HCT116 (cell line): ENCODE data around the gene STX1B. TPM values are rescaled to one million over a fixed set of nuclear protein-coding genes. Genes with fewer than 3 reads are reported as not detected.

Experiments
- ATAC-seq: fragments of 200-7000 bp; cut with Tn5 transposase; 2 replicates; pipeline ENCODE4 v1.9.1; 2020; ENCODE audit warnings: mild to moderate bottlenecking, moderate library complexity
- BruUV-seq: library from RNA; stranded (reverse); fragments of 400-500 nt; replicated peaks from 2 replicates; lab custom pipeline; 2021; lab: Mats Ljungman, UMichigan
- CTCF ChIA-PET: fragments of 300-600 bp; sonication (Branson Sonifier 250); formaldehyde crosslinking; loops from one replicate; lab custom pipeline; 2021; ENCODE audit warnings: antibody characterized with exemption; lab: Charles Lee
- POLR2A ChIA-PET: fragments of 300-600, 350-600 bp; sonication (Branson Sonifier 250); formaldehyde crosslinking; loops from one replicate; lab custom pipeline; 2021; ENCODE audit warnings: antibody characterized with exemption; lab: Charles Lee
- RAD21 ChIA-PET, 2 experiments: fragments of 300-600 bp; sonication (Branson Sonifier 250); formaldehyde crosslinking; loops; one replicate each; lab custom pipeline; 2023; ENCODE audit warnings: low total read pairs in 2 of 2; ENCODE audit not compliant: uncharacterized antibody in 2 of 2, unreplicated experiment in 2 of 2, low non-redundant PET in 1 of 2; lab: Charles Lee
- DNase-seq: peaks from one replicate; pipeline ENCODE4 v3.0.0-alpha.2; 2010; ENCODE audit warnings: low read depth, low spot score
- H2AFZ ChIP-seq: fragments of 200-600 bp; shearing (Covaris generic), sonication (generic); 2 replicates; pipeline ENCODE4 v1.6.1; 2017; ENCODE audit warnings: low read depth, mixed run types, mixed read lengths, antibody characterized with exemption, low read length; ENCODE audit not compliant: poor library complexity, severe bottlenecking
- H3K27ac ChIP-seq: 2 replicates; pipeline ENCODE4 v1.5.1; 2012; ENCODE audit warnings: low read depth, low read length
- H3K27me3 ChIP-seq: fragments of 200-600 bp; sonication (generic); 2 replicates; pipeline ENCODE4 v1.6.1; 2016; ENCODE audit warnings: mixed run types, low read length, mixed read lengths; ENCODE audit not compliant: insufficient read depth
- H3K36me3 ChIP-seq, 2 experiments: fragments of 200-500 bp in 1 of 2; fragments of 200-600 bp in 1 of 2; sonication (Bioruptor generic) in 1 of 2; sonication (generic) in 1 of 2; 2 replicates each; pipeline versions ENCODE4 v1.5.1 to v1.6.1; 2014 to 2016; ENCODE audit warnings: low read length in 2 of 2, inconsistent platforms in 1 of 2, mixed read lengths in 1 of 2, mixed run types in 1 of 2; ENCODE audit not compliant: insufficient read depth in 2 of 2, control insufficient read depth in 1 of 2
- H3K4me1 ChIP-seq, 2 experiments: fragments of 200-600 bp in 1 of 2; sonication (generic) in 1 of 2; 2 replicates each; pipeline versions ENCODE4 v1.5.1 to v1.6.1; 2012 to 2017; ENCODE audit warnings: low read length in 2 of 2, inconsistent platforms in 1 of 2, mild to moderate bottlenecking in 1 of 2, mixed read lengths in 1 of 2, mixed run types in 1 of 2, moderate library complexity in 1 of 2; ENCODE audit not compliant: insufficient read depth in 2 of 2, control insufficient read depth in 1 of 2
- H3K4me2 ChIP-seq: fragments of 200-600 bp; sonication (generic); 2 replicates; pipeline ENCODE4 v1.6.1; 2017; ENCODE audit warnings: mixed run types, low read length, mixed read lengths
- H3K4me3 ChIP-seq, 2 experiments: fragments of 200-600 bp in 1 of 2; sonication (generic) in 1 of 2; replicated peaks in 1 of 2; 2 replicates each; pipeline ENCODE4 v1.5.1; 2011 to 2016; ENCODE audit warnings: low read length in 2 of 2, control low read depth in 1 of 2, low read depth in 1 of 2, mild to moderate bottlenecking in 1 of 2, mixed read lengths in 1 of 2, mixed run types in 1 of 2
- H3K79me2 ChIP-seq: fragments of 200-600 bp; sonication (generic); 2 replicates; pipeline ENCODE4 v1.6.1; 2017; ENCODE audit warnings: mild to moderate bottlenecking, mixed run types, low read length, moderate library complexity, mixed read lengths; ENCODE audit not compliant: insufficient read depth
- H3K9ac ChIP-seq: fragments of 200-600 bp; sonication (generic); 2 replicates; pipeline ENCODE4 v1.6.1; 2016; ENCODE audit warnings: low read length, mixed read lengths
- H3K9me2 ChIP-seq: fragments of 200-600 bp; sonication (generic), shearing (Covaris generic); 2 replicates; pipeline ENCODE4 v1.6.1; 2017; ENCODE audit warnings: mixed run types, mild to moderate bottlenecking, moderate library complexity; ENCODE audit not compliant: insufficient read depth
- H3K9me3 ChIP-seq, 2 experiments: fragments of 200-500 bp in 1 of 2; fragments of 200-600 bp in 1 of 2; sonication (Bioruptor generic) in 1 of 2; sonication (generic) in 1 of 2; 2 replicates each; pipeline ENCODE4 v1.6.1; 2014 to 2017; ENCODE audit warnings: low read length in 2 of 2, mixed read lengths in 2 of 2, inconsistent platforms in 1 of 2, low read depth in 1 of 2, mild to moderate bottlenecking in 1 of 2, mixed run types in 1 of 2, moderate library complexity in 1 of 2; ENCODE audit not compliant: control insufficient read depth in 1 of 2, insufficient read depth in 1 of 2
- H4K20me1 ChIP-seq: fragments of 200-600 bp; sonication (generic), shearing (Covaris generic); 2 replicates; pipeline ENCODE4 v1.6.1; 2017; ENCODE audit warnings: mixed run types, mild to moderate bottlenecking, moderate library complexity; ENCODE audit not compliant: insufficient read depth
- EGR1 ChIP-seq: IDR thresholded peaks from 2 replicates; pipeline ENCODE4 v1.6.1; 2012; ENCODE audit warnings: low read depth
- EZH2phosphoT487 ChIP-seq: fragments of 200-600 bp; IDR thresholded peaks from 2 replicates; pipeline ENCODE4 v1.6.1; 2018; ENCODE audit warnings: antibody characterized with exemption, borderline replicate concordance
- SIN3A ChIP-seq: IDR thresholded peaks from 2 replicates; pipeline ENCODE4 v1.6.1; 2012; ENCODE audit warnings: low read depth
- SRF ChIP-seq: IDR thresholded peaks from 2 replicates; pipeline ENCODE4 v1.6.1; 2012; ENCODE audit warnings: low read depth
- YY1 ChIP-seq: IDR thresholded peaks from 2 replicates; pipeline ENCODE4 v1.6.1; 2011; ENCODE audit warnings: low read length, low read depth, moderate library complexity, mild to moderate bottlenecking; ENCODE audit not compliant: insufficient replicate concordance; ENCODE audit errors: extremely low read depth
- intact Hi-C: fragments of 100-400 bp; cut with micrococcal nuclease; formaldehyde crosslinking; loops from 2 replicates; pipeline ENCODE4 v1.10.0; 2022
- total RNA-seq: library from RNA; stranded (reverse); gene quantifications from one replicate; pipeline ENCODE4 v1.2.1, GENCODE V29; 2021; ENCODE audit not compliant: unreplicated experiment
- TF ChIP-seq, protein P1 (sequence below): IDR thresholded peaks from 2 replicates; pipeline ENCODE4 v1.6.1; 2012; ENCODE audit warnings: low read depth
- TF ChIP-seq, protein P2 (sequence below): IDR thresholded peaks from 2 replicates; pipeline ENCODE4 v1.6.1; 2011; ENCODE audit warnings: mild to moderate bottlenecking, low read length, moderate library complexity; ENCODE audit not compliant: insufficient replicate concordance; ENCODE audit errors: extremely low read depth
- TF ChIP-seq, protein P3 (sequence below), 3 experiments: fragments of 200-600 bp in 1 of 3; sonication (generic) in 1 of 3; IDR thresholded peaks in 2 of 3; conservative IDR thresholded peaks in 1 of 3; 2 replicates each; pipeline ENCODE4 v1.5.1; 2012 to 2017; ENCODE audit warnings: low read depth in 2 of 3, low read length in 2 of 3, antibody characterized with exemption in 1 of 3, borderline replicate concordance in 1 of 3, control low read depth in 1 of 3, mild to moderate bottlenecking in 1 of 3, mixed read lengths in 1 of 3, mixed run types in 1 of 3, moderate library complexity in 1 of 3; ENCODE audit not compliant: insufficient read depth in 1 of 3

STX1B gene
- total RNA-seq, 1 experiment from 2014 or later, result 1.6 TPM

DNA sequence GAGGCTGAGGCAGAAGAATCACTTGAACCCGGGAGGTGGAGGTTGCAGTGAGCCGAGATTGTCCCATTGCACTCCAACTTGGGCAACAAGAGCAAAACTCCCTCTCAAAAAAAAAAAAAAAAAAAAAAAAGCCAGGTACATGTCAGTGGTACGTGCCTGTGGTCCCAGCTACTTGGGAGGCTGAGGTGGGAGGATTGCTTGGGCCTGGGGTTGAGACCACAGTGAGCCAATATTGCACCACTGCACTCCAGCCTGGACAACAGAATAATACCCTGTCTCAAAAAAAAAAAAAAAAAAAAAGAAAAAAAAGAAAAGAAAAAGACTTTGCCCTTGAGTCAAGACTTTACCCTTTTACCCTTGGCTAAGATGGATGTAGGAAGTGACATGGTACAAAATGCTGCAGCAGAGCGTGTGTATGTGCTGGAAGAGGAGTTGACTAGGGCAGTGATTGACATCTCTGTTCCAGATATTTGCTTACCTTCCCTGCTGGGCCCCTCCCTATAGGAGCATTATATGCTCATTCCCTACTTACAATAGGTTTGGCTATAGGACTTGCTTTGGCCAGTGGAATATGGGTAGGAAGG is 33.6 kb upstream of the STX1B start:
- no peak for ATAC-seq
- intact Hi-C loops, result no loop called here
- Histone ChIP-seq H3K4me1 (peaks cover 0 to 7% of the 10 kb centered on the region in 2 experiments; a peak in 1 of 4 replicates), H3K27ac (no peak overlapping the region), H3K4me2 (no peak overlapping the region), H2AFZ (no peak overlapping the region), H4K20me1 (no peaks in the 10 kb centered on the region), H3K9ac (no peak overlapping the region), H3K79me2 (no peaks in the 10 kb centered on the region), H3K36me3 (no peaks in the 10 kb centered on the region; a peak in 1 of 4 replicates), H3K9me3 (no peaks in the 10 kb centered on the region), H3K9me2 (no peaks in the 10 kb centered on the region), H3K27me3 (no peaks in the 10 kb centered on the region), H3K4me3 (no peak overlapping the region)
- ChIA-PET RAD21 (no interaction called here), CTCF (no interaction called here), POLR2A (no interaction called here)
- BruUV-seq, result no TSS peak
- DNase-seq, result no peak
- no peak for TF ChIP-seq YY1
- TF ChIP-seq EGR1, result no peak
- TF ChIP-seq EZH2phosphoT487, result no peak
- TF ChIP-seq, protein P1, sequence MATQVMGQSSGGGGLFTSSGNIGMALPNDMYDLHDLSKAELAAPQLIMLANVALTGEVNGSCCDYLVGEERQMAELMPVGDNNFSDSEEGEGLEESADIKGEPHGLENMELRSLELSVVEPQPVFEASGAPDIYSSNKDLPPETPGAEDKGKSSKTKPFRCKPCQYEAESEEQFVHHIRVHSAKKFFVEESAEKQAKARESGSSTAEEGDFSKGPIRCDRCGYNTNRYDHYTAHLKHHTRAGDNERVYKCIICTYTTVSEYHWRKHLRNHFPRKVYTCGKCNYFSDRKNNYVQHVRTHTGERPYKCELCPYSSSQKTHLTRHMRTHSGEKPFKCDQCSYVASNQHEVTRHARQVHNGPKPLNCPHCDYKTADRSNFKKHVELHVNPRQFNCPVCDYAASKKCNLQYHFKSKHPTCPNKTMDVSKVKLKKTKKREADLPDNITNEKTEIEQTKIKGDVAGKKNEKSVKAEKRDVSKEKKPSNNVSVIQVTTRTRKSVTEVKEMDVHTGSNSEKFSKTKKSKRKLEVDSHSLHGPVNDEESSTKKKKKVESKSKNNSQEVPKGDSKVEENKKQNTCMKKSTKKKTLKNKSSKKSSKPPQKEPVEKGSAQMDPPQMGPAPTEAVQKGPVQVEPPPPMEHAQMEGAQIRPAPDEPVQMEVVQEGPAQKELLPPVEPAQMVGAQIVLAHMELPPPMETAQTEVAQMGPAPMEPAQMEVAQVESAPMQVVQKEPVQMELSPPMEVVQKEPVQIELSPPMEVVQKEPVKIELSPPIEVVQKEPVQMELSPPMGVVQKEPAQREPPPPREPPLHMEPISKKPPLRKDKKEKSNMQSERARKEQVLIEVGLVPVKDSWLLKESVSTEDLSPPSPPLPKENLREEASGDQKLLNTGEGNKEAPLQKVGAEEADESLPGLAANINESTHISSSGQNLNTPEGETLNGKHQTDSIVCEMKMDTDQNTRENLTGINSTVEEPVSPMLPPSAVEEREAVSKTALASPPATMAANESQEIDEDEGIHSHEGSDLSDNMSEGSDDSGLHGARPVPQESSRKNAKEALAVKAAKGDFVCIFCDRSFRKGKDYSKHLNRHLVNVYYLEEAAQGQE, result no peak
- TF ChIP-seq, protein P2, sequence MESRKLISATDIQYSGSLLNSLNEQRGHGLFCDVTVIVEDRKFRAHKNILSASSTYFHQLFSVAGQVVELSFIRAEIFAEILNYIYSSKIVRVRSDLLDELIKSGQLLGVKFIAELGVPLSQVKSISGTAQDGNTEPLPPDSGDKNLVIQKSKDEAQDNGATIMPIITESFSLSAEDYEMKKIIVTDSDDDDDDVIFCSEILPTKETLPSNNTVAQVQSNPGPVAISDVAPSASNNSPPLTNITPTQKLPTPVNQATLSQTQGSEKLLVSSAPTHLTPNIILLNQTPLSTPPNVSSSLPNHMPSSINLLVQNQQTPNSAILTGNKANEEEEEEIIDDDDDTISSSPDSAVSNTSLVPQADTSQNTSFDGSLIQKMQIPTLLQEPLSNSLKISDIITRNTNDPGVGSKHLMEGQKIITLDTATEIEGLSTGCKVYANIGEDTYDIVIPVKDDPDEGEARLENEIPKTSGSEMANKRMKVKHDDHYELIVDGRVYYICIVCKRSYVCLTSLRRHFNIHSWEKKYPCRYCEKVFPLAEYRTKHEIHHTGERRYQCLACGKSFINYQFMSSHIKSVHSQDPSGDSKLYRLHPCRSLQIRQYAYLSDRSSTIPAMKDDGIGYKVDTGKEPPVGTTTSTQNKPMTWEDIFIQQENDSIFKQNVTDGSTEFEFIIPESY, result no peak
- TF ChIP-seq, protein P3, sequence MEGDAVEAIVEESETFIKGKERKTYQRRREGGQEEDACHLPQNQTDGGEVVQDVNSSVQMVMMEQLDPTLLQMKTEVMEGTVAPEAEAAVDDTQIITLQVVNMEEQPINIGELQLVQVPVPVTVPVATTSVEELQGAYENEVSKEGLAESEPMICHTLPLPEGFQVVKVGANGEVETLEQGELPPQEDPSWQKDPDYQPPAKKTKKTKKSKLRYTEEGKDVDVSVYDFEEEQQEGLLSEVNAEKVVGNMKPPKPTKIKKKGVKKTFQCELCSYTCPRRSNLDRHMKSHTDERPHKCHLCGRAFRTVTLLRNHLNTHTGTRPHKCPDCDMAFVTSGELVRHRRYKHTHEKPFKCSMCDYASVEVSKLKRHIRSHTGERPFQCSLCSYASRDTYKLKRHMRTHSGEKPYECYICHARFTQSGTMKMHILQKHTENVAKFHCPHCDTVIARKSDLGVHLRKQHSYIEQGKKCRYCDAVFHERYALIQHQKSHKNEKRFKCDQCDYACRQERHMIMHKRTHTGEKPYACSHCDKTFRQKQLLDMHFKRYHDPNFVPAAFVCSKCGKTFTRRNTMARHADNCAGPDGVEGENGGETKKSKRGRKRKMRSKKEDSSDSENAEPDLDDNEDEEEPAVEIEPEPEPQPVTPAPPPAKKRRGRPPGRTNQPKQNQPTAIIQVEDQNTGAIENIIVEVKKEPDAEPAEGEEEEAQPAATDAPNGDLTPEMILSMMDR (IDR thresholded peaks at IDR 0.05 in 2 of 3, conservative IDR thresholded peaks at IDR 0.05 in 1 of 3; ENCODE audit: borderline replicate concordance in 1 of 3, insufficient read depth in 1 of 3, low read depth in 2 of 3, low read length in 2 of 3), result no peak
- TF ChIP-seq SRF, result no peak
- TF ChIP-seq SIN3A, result no peak
